ENCODE results near the gene MBTD1.
"Not testable (repeated sequence)": the region's sequence is repeated elsewhere in the genome, so short reads cannot be mapped to it uniquely, and the experiment has no call there.

MBTD1 gene

DNA sequence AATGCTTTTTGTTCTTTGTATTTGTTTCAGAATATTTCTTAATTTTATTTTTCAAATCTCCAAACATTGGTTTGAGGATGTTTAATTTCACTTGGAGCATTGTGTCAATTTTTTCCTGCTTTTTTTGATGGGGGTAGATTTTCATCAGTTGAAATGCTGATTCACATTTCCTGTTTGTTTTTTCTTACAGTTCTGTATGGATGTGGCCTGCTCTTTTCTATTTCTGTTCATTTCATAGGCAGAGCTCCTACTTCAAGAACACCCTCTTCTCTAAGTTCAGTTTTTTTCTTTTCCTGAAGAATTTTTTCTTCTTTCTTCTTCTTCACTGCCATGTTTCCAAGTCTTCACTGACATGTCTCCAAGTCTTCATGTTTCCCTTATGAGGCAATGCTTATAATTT is 8.8 kb downstream of the MBTD1 start:
- DNase-seq = no peak

GRCh38 chr17:51250314-51250840 is 9.5 kb downstream of the MBTD1 start:
- no peak for DNase-seq

- DNase-seq = no peak
These were observed 14.3 kb downstream of the MBTD1 start for GRCh38 chr17:51245535-51245934.

DNA sequence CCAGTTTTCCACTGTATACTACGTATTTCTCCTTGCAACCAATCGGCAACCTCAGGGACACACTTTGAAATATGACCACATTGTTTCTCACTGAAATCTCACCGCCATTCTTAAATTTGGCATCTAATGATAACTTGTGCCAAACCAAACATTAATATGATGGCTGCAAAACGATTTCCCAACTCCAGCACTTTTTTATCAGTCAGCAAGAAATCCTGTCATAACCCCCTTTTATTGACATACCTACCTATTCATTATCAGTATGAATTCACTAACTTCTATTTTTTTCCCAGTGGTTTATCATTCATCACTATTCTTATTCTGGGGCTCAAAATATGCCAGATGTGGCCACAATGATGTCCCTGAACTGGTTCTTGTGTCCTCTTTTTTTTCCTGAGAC is 15.8 kb downstream of the MBTD1 start:
- no peak for DNase-seq

DNA sequence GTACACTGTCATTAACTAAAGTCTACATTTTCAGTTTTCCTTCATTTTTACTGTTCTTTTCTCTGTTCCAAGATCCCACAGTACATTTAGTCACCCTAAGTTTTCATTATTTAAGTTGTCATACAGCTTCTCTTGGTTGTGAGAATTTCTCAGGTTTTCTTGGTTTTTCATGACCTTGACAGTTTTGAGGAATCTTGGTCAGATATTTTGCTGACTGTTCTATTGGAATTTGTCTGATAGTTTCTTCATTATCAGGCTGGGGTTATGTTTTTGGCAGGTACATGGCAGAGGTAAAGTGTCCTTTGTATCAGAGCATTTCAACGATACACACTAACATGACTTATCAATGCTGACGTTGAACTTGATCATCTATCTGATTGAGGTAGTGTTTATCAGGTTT is 19.6 kb downstream of the MBTD1 start:
- no peak for DNase-seq

GRCh38 chr17:51238255-51238887 is 21.5 kb downstream of the MBTD1 start:
- DNase-seq = no peak

DNA sequence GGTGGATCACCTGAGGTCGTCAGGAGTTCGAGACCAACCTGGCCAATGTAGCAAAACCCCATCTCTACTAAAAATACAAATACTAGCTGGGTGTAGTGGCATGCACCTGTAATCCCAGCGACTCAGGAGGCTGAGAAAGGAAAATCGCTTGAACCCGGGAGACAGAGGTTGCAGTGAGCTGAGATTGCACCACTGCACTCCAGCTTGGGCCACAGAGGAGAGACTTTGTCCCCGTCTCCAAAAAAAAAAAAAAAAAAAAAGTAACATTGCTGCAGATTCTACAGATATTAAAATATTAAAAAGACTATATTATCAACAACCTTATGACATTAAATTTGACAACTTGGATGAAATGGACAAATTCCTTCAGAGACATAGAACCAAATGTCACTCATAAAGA is 25.7 kb downstream of the MBTD1 start:
- DNase-seq = no peak

GRCh38 chr17:51231999-51232398 is 27.9 kb downstream of the MBTD1 start:
- DNase-seq = no peak

DNA sequence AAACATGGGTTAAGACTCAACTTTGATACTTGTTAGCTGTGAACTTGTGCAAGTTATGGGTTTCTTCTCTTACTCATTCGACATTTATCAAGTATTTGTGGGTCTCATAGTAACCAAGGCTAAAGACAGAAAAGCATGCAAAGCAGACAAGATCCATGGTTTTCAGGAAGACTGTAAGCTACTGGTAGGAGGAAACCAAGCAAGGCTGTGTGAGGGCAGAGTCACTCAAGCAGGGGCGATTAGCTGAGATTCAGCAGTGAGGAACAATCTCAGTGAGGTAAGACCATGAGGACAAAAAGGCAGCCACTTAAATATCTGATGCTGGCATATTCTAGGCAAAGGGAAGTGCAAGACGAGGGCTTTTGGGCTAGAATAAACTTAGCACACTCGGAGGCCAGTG is 29.5 kb downstream of the MBTD1 start:
- no peak for DNase-seq

DNA sequence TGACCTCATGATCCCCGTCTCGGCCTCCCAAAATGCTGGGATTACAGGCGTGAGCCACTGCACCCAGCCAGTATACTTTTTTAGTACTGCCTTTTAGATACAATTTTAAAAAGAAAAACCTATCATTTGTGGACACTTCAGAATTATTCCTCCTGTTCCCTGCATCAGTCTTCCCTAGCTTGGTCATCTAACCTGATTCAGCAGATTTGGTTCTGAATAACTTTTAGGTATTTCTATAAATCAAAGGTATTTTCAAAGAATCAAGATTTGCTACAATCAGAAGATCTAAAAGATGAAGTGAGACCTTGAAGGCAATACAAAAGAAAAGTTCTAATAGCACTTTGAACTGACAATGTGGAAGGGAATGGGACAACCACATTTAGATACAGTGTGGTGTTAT is 30.0 kb downstream of the MBTD1 start:
- no peak for DNase-seq

DNA sequence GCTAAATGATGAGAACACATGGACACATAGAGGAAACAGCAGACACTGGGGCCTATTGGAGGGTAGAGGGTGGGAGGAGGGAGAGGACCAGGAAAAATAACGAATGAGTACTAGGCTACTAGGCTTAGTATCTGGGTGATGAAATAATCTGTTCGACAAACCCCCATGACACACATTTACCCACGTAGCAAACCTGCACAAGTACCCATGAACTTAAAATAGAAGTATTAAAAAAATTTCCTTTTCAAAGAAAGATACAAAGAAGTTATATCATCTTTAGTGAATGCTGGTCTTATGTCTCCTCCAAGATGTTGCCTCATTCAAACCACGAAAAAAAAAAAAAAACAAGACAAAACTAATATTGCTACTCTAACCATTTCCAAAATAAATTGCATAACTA is 31.7 kb downstream of the MBTD1 start:
- no peak for DNase-seq

DNA sequence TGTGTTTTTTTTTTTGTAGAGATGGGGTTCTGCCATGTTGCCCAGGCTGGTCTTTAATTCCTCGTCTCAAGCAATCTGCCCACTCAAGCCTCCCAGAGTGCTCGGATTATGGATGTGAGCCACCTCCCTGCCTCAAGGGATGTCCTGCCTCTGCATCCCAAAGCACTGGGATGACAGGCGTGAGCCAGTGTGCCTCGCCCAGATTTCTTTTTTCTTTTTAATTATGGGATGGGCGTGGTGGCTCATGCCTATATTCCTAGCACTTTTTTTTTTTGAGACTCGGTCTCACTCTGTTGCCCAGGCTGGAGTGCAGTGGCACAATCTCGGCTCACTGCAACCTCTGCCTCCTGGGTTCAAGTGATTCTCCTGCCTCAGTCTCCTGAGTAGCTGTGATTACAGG is 34.3 kb downstream of the MBTD1 start:
- DNase-seq = not testable (repeated sequence)

- no peak for DNase-seq
These were observed 35.2 kb downstream of the MBTD1 start for GRCh38 chr17:51224402-51225262.

- DNase-seq = no peak
These were observed 38.5 kb downstream of the MBTD1 start for GRCh38 chr17:51221322-51221721.

GRCh38 chr17:51217946-51218345 is 41.9 kb downstream of the MBTD1 start:
- DNase-seq = no peak

DNA sequence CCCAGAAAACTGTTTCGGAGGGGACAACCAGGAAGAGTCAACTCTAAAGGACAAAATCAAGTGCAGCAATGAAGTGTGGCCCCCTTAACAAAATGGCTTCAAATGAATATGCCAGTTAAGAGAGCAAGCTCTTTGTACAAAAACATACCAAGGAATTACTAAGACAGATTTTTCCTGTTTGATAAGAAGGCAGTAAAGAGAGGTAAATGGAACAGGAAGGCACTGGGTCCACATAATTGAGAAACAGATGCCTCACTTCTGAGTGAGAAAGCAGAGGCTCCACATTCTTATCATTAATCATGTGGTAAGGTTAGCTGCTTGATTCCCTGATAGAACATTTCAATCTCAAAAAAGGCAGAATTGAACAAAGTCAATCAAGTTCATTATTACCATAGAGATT is 44.9 kb downstream of the MBTD1 start:
- DNase-seq = no peak

DNA sequence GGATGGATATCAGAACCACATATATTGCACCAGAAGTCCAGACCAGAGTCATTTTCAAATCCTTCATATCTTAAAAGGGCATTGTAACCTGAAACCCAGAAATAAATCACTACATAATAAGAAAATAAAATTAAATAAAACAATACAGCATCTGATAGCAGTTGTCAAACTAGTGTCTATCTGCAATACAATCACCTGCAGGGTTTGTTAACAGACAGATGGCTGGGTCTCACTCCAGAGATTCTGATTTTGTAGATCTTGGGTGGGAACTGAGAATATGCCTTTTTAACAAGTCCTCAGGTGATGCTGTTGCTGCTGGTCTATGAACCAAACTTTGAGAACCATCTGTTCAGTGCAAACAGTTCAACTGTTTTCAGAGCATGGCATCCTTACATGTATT is 56.0 kb downstream of the MBTD1 start:
- DNase-seq = no peak

- no peak for DNase-seq
These were observed 59.0 kb downstream of the MBTD1 start for GRCh38 chr17:51200846-51201245.

- no peak for DNase-seq
These were observed 59.6 kb downstream of the MBTD1 start for GRCh38 chr17:51200295-51200694.

GRCh38 chr17:51197754-51198153 is 62.1 kb downstream of the MBTD1 start:
- DNase-seq = no peak

DNA sequence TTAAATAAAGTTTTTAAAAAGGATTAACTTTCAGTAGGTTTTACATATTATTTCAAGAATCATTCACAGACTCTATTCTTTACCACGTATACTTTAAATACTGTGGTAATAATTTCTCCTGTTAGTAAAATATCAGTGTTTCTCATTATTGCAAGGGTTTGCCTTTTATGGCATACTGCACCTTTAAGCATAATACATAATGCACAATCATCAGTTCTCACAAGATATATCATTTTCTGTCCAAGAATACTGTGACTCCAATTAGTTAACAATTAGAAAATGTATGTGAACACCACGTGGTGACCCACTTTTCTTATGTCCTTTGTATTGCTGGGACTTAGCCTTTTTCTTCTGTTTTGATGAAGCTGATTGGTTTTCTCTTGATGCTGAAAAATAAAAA is 68.0 kb downstream of the MBTD1 start:
- no peak for DNase-seq

DNA sequence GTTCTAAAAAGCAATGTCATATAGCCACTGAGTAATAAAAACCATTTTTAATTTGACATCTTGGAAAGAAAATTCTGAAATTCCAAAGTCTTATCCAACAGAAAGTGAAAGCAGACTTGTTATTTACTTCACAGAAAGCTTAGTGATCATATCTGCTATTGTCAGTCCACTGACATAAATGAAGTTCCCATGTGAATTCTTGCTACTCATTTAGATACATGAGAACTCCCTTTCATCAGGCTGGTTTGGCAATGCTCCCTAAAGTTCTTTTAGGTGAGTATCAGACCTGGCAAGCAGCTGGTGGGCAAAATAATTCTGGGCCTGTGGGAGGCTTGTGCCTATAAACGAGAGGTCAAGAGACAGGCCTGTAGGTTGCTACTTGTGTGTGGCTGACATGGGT is 70.2 kb downstream of the MBTD1 start:
- DNase-seq = no peak

DNA sequence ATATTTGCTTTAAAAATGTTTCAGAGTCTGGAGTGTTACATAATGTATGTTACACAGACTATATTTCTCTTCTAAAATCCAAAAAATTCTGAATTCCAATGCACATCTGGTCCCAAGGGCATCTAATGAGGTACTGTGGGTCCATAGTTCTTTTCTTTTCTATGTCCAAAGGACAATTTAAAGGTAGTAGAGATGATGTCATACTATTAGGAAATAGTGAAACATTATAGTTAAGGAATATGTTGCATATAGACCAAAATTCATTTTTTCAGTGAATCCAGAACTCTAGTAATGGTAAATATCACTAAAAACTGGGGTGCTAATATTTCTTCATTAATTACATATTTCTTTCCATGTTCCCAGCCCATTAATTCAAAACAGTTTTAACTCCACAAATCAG is 70.7 kb downstream of the MBTD1 start:
- DNase-seq = no peak

DNA sequence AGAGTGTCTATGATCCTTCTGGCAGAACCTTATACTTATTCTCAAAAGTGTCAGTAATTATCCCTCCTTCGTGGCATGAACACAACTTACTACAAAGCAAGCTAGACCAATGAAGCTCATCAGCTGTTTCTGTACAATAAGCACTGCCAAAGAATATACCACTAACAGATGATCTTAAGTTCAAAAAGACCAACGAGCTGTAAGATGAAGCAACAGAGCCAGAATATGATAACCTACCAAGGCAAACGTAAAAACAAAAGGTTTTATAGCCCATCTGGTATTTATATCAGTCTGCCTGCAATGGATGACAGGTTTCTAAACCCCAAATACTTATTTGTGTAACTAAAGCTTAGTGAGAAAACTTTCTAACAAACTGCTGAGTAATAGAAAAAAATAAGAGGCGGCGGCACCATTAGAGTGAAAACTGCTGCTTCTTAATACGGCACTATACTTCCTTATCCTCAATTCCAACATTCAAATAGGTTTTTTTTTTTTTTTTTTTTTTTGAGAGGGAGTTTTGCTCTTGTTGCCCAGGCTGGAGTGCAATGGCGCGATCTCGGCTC is 71.5 kb downstream of the MBTD1 start:
- DNase-seq = no peak
